HFF-Myc (cell line): ENCODE data around the gene TXNDC11.

Source experiments
- DNase-seq: peaks from one replicate; pipeline ENCODE4 v3.0.0-alpha.2; 2011; ENCODE audit warnings: low read depth; ENCODE audit errors: extremely low read depth
- H3K4me3 ChIP-seq: replicated peaks from 2 replicates; pipeline ENCODE4 v1.5.1; 2011; ENCODE audit warnings: low read depth, mild to moderate bottlenecking, control low read depth, low read length
- TF ChIP-seq, protein P1 (sequence below): IDR thresholded peaks from 2 replicates; pipeline ENCODE4 v1.5.1; 2012; ENCODE audit warnings: mild to moderate bottlenecking, low read depth, low read length, control low read depth; ENCODE audit errors: missing control alignments

The TXNDC11 gene

GRCh38 chr16:11637320-11637719 lies 105.3 kb downstream of the TXNDC11 start:
- DNase-seq, result no peak
- no peak overlapping the region for H3K4me3 ChIP-seq
- TF ChIP-seq, protein P1, sequence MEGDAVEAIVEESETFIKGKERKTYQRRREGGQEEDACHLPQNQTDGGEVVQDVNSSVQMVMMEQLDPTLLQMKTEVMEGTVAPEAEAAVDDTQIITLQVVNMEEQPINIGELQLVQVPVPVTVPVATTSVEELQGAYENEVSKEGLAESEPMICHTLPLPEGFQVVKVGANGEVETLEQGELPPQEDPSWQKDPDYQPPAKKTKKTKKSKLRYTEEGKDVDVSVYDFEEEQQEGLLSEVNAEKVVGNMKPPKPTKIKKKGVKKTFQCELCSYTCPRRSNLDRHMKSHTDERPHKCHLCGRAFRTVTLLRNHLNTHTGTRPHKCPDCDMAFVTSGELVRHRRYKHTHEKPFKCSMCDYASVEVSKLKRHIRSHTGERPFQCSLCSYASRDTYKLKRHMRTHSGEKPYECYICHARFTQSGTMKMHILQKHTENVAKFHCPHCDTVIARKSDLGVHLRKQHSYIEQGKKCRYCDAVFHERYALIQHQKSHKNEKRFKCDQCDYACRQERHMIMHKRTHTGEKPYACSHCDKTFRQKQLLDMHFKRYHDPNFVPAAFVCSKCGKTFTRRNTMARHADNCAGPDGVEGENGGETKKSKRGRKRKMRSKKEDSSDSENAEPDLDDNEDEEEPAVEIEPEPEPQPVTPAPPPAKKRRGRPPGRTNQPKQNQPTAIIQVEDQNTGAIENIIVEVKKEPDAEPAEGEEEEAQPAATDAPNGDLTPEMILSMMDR, result no peak

DNA sequence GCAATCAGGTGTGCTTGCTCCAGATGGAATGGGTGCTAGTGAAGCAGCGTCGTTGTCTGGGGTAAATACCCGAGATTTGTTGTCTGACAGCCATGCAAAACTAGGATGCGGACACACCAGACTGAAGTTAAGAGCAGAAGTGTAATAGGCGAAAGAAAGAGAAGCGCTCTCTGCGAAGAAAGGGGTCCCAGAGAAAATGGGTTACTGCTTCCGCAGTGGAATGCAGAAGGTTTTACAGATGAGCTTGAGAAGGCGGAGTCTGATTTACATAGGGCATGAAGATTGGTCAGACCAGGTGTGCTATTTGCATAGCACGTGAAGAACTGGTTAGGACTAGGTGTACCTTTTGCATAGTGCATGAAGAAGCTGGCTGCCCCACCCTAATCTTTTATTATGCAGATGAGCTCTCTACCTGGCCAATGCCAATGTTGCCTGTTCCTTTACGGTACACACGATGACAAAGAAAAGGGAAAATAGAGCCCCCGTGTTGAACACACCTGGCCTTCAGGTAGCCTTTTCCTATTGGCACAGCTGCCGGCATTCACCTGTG lies 106.4 kb downstream of the TXNDC11 start:
- H3K4me3 ChIP-seq, result no peak overlapping the region
- DNase-seq, result no peak
- TF ChIP-seq, protein P1, result no peak

GRCh38 chr16:11635679-11636171 lies 106.9 kb downstream of the TXNDC11 start:
- H3K4me3 ChIP-seq, result no peak overlapping the region
- no peak for DNase-seq
- TF ChIP-seq, protein P1, result no peak

DNA sequence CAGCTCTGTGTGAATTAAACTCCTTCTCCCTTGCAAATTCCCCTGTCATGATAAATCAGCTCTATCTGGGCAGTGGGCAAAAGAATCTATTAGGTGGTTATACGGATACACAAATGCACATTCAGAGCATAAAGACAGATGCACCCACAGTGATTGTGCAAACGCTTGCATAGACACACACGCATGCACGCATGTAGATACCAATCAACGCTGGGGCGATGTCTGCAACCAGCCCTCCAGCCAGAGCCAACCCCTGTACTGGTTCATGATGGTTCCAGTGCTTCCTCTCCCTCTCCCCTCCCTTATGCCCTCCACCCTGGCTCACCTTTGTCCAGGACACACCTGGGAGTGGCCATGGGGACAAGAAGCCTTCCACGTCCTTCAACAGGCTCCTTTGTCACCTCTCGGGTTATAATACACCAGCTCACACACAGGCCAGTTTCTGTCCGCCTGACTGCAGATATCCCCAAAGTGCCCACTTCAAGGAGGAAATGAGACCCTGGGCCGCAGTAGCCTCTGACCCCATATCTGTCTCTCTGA lies 107.5 kb downstream of the TXNDC11 start:
- TF ChIP-seq, protein P1, result no peak
- DNase-seq, result no peak

DNA sequence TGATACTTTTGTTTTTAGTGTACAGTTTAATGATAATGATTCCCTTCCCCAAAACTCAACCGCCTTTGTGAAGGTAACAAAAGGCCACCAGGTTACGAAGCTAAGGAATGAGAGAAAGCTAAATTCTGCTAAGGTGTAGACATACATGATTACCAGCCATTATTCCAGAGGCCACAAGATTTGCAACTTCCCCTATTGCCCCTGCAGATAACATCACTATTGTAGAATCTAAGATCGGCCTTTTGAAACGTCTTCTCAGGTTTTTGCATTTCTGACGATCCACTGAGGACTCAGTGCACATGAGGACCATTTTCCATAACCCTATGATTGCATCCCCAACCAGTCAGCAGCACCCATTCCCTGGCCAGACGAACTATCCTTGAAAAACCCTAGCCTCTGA lies 108.3 kb downstream of the TXNDC11 start:
- no peak overlapping the region for H3K4me3 ChIP-seq
- DNase-seq, result no peak
- TF ChIP-seq, protein P1, result no peak

More for the DNA sequence above, 107.5 kb downstream of the TXNDC11 start:
- H3K4me3 ChIP-seq, result no peak overlapping the region

DNA sequence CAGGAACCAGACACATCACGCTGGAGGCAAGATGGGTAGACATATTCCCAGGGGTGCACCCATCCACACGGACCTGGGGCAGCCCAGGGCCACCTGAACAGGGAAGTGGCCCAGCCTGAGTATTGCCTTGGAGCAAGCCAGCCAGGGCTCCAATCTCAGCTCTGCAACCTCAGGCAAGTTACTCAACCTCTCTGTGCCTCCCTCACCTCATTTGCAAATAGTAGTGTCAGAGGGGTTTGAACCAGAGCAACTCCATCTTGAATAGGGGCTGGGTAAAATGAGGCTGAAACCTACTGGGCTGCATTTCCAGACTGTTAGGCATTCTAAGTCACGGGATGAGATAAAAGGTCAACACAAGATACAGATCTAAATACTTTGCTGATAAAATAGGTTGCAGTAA lies 109.5 kb downstream of the TXNDC11 start:
- TF ChIP-seq, protein P1, result no peak
- DNase-seq, result no peak

More for the DNA sequence above, 109.5 kb downstream of the TXNDC11 start:
- no peak overlapping the region for H3K4me3 ChIP-seq
